ENCODE results near the gene ERP44. TPM values are rescaled to one million over a fixed set of nuclear protein-coding genes. Genes with fewer than 3 reads are reported as not detected.

The ERP44 gene
- polyA plus RNA-seq, 1 of the 3 experiments (the other 2 are of a cell fraction), result 10.0 TPM

DNA sequence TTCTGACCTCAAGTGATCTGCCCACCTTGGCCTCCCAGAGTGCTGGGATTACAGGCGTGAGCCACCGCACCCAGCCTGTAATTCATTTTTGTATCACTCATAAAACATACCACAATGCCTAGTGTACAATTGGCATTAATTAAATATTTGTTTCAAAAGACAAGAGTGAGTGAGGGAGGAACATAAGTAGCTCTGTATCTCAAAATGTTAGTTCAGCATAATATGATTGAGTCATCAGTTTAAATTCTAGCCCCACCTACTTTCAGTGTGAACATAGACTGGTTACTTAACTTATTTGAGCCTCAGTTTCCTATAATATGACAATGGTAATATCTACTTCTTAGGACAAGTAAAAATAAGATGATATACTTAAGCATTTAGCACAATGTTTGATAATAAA, 27.1 kb upstream of the ERP44 start:
- TF ChIP-seq RXRA (IDR thresholded peaks at IDR 0.05; ENCODE audit: borderline replicate concordance, low read depth) (no peak), RFX5 (IDR thresholded peaks at IDR 0.05; ENCODE audit: low read length) (no peak), ELF1 (IDR thresholded peaks at IDR 0.05) (no peak), RCOR1 (IDR thresholded peaks at IDR 0.05; ENCODE audit: low read length) (no peak), MXI1 (IDR thresholded peaks at IDR 0.05; ENCODE audit: low read depth, low read length) (no peak), FOSL2 (IDR thresholded peaks at IDR 0.05; ENCODE audit: borderline replicate concordance, low read depth) (no peak), NRF1 (IDR thresholded peaks at IDR 0.05; ENCODE audit: low read depth, low read length) (no peak), TAF1 (IDR thresholded peaks at IDR 0.05; ENCODE audit: borderline replicate concordance, low read depth, low read length) (no peak), TEAD4 (IDR thresholded peaks at IDR 0.05; ENCODE audit: borderline replicate concordance, insufficient read depth) (no peak), POLR2AphosphoS5 (IDR thresholded peaks at IDR 0.05; ENCODE audit: low read depth, low read length) (no peak), EP300 (IDR thresholded peaks at IDR 0.05; ENCODE audit: borderline replicate concordance in 1 of 2, low read depth in 1 of 2, low read length in 1 of 2) (no peak), JUND (IDR thresholded peaks at IDR 0.05) (no peak), FOXJ3 (CRISPR knock-in tag; IDR thresholded peaks at IDR 0.05) (no peak), YY1 (IDR thresholded peaks at IDR 0.05; ENCODE audit: low read depth) (no peak)
- TF ChIP-seq, protein P1, sequence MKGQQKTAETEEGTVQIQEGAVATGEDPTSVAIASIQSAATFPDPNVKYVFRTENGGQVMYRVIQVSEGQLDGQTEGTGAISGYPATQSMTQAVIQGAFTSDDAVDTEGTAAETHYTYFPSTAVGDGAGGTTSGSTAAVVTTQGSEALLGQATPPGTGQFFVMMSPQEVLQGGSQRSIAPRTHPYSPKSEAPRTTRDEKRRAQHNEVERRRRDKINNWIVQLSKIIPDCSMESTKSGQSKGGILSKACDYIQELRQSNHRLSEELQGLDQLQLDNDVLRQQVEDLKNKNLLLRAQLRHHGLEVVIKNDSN (IDR thresholded peaks at IDR 0.05; ENCODE audit: borderline replicate concordance, low read depth), result no peak
- TF ChIP-seq, protein P2, sequence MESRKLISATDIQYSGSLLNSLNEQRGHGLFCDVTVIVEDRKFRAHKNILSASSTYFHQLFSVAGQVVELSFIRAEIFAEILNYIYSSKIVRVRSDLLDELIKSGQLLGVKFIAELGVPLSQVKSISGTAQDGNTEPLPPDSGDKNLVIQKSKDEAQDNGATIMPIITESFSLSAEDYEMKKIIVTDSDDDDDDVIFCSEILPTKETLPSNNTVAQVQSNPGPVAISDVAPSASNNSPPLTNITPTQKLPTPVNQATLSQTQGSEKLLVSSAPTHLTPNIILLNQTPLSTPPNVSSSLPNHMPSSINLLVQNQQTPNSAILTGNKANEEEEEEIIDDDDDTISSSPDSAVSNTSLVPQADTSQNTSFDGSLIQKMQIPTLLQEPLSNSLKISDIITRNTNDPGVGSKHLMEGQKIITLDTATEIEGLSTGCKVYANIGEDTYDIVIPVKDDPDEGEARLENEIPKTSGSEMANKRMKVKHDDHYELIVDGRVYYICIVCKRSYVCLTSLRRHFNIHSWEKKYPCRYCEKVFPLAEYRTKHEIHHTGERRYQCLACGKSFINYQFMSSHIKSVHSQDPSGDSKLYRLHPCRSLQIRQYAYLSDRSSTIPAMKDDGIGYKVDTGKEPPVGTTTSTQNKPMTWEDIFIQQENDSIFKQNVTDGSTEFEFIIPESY (IDR thresholded peaks at IDR 0.05; ENCODE audit: borderline replicate concordance, low read depth), result no peak
- TF ChIP-seq, protein P3, sequence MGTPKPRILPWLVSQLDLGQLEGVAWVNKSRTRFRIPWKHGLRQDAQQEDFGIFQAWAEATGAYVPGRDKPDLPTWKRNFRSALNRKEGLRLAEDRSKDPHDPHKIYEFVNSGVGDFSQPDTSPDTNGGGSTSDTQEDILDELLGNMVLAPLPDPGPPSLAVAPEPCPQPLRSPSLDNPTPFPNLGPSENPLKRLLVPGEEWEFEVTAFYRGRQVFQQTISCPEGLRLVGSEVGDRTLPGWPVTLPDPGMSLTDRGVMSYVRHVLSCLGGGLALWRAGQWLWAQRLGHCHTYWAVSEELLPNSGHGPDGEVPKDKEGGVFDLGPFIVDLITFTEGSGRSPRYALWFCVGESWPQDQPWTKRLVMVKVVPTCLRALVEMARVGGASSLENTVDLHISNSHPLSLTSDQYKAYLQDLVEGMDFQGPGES (IDR thresholded peaks at IDR 0.05; ENCODE audit: low read depth, low read length), result no peak
- TF ChIP-seq, protein P4, sequence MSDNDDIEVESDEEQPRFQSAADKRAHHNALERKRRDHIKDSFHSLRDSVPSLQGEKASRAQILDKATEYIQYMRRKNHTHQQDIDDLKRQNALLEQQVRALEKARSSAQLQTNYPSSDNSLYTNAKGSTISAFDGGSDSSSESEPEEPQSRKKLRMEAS (IDR thresholded peaks at IDR 0.05; ENCODE audit: low read depth), result no peak
- TF ChIP-seq, protein P5, sequence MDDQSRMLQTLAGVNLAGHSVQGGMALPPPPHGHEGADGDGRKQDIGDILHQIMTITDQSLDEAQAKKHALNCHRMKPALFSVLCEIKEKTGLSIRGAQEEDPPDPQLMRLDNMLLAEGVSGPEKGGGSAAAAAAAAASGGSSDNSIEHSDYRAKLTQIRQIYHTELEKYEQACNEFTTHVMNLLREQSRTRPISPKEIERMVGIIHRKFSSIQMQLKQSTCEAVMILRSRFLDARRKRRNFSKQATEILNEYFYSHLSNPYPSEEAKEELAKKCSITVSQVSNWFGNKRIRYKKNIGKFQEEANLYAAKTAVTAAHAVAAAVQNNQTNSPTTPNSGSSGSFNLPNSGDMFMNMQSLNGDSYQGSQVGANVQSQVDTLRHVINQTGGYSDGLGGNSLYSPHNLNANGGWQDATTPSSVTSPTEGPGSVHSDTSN (IDR thresholded peaks at IDR 0.05), result no peak
- ChIA-PET POLR2A (no interaction called here), CTCF (no interaction called here)
- Histone ChIP-seq H3K27ac (ENCODE audit: low read depth in 2 of 2, low read length in 1 of 2) (no peak overlapping the region), H3K9me2 (no peaks in the 10 kb centered on the region), H3K9me3 (no peaks in the 10 kb centered on the region), H3K4me3 (ENCODE audit: low read depth in 2 of 2, low read length in 1 of 2) (no peak overlapping the region), H3K4me2 (no peak overlapping the region), H3K36me3 (replicated peaks in 1 of 2; ENCODE audit: control insufficient read depth in 1 of 2, insufficient read depth in 2 of 2, low read length in 1 of 2) (peaks cover 10 to 60% of the 10 kb centered on the region in 2 experiments), H4K20me1 (ENCODE audit: insufficient read depth) (no peaks in the 10 kb centered on the region), H3K9ac (no peak overlapping the region), H3K79me2 (ENCODE audit: insufficient read depth) (peaks cover 33% of the 10 kb centered on the region), H3F3A (replicated peaks; ENCODE audit: insufficient read depth) (peaks cover 10% of the 10 kb centered on the region), H2AFZ (ENCODE audit: low read depth) (no peak overlapping the region), H3K27me3 (ENCODE audit: insufficient read depth) (no peaks in the 10 kb centered on the region), H3K4me1 (ENCODE audit: control insufficient read depth in 1 of 2, insufficient read depth in 2 of 2, low read depth in 1 of 2, low read length in 1 of 2) (peaks cover 0 to 8% of the 10 kb centered on the region in 2 experiments; a peak in 2 of 4 replicates)
- 97% methylated on average over 2 of the region's 2 CpGs for WGBS (ENCODE audit: low lambda C conversion rate)
- DNase-seq, result no peak

Measured in SK-N-SH (cell line).